HEK293T (cell line): ENCODE measurements around the gene NUFIP2.
"Not testable (repeated sequence)": the region's sequence is repeated elsewhere in the genome, so short reads cannot be mapped to it uniquely, and the experiment has no call there.

Source experiments
- CTCF ChIA-PET: fragments of 350-600 bp; formaldehyde crosslinking; extraction: SDS; loops from one replicate; lab custom pipeline; 2021; ENCODE audit warnings: antibody characterized with exemption, inconsistent platforms; lab: Yijun Ruan, JAX
- POLR2A ChIA-PET: fragments of 350-600 bp; formaldehyde crosslinking; extraction: SDS; loops from one replicate; lab custom pipeline; 2020; ENCODE audit warnings: antibody characterized with exemption, inconsistent platforms; lab: Yijun Ruan, JAX
- DNase-seq: peaks from one replicate; pipeline ENCODE4 v3.0.0; 2012; ENCODE audit warnings: mixed read lengths; ENCODE audit errors: extremely low spot score
- ARNT ChIP-seq: fragments of 450-650 bp; IDR thresholded peaks from 2 replicates; pipeline ENCODE4 v1.6.1; 2017; ENCODE audit warnings: mild to moderate bottlenecking
- BHLHE40 ChIP-seq: fragments of 450-650 bp; IDR thresholded peaks from 2 replicates; pipeline ENCODE4 v1.6.1; 2016; ENCODE audit warnings: mild to moderate bottlenecking, moderate library complexity, borderline replicate concordance
- CTBP1 ChIP-seq: fragments of 450-650 bp; IDR thresholded peaks from 2 replicates; pipeline ENCODE4 v1.6.1; 2016; ENCODE audit warnings: borderline replicate concordance
- ELF4 ChIP-seq: fragments of 450-650 bp; IDR thresholded peaks from 2 replicates; pipeline ENCODE4 v1.6.1; 2017; ENCODE audit warnings: antibody characterized with exemption
- FOXA1 ChIP-seq: fragments of 450-650 bp; IDR thresholded peaks from 2 replicates; pipeline ENCODE4 v1.6.1; 2016; ENCODE audit warnings: mild to moderate bottlenecking
- FOXK2 ChIP-seq: fragments of 450-650 bp; IDR thresholded peaks from 2 replicates; pipeline ENCODE4 v1.6.1; 2016; ENCODE audit warnings: mild to moderate bottlenecking
- FOXM1 ChIP-seq: fragments of 450-650 bp; IDR thresholded peaks from 2 replicates; pipeline ENCODE4 v1.6.1; 2017; ENCODE audit warnings: mild to moderate bottlenecking, borderline replicate concordance
- HDGF ChIP-seq: fragments of 450-650 bp; IDR thresholded peaks from 2 replicates; pipeline ENCODE4 v1.6.1; 2017; ENCODE audit warnings: antibody characterized with exemption, borderline replicate concordance
- L3MBTL2 ChIP-seq: fragments of 450-650 bp; conservative IDR thresholded peaks from 2 replicates; pipeline ENCODE4 v1.6.1; 2016; ENCODE audit warnings: mild to moderate bottlenecking
- LEF1 ChIP-seq: fragments of 450-650 bp; IDR thresholded peaks from 2 replicates; pipeline ENCODE4 v1.6.1; 2017; ENCODE audit warnings: mild to moderate bottlenecking, borderline replicate concordance
- NFRKB ChIP-seq: fragments of 450-650 bp; IDR thresholded peaks from 2 replicates; pipeline ENCODE4 v1.6.1; 2016; ENCODE audit warnings: mild to moderate bottlenecking, moderate library complexity
- SP1 ChIP-seq: fragments of 450-650 bp; IDR thresholded peaks from 2 replicates; pipeline ENCODE4 v1.6.1; 2017
- SUZ12 ChIP-seq: fragments of 450-650 bp; IDR thresholded peaks from 2 replicates; pipeline ENCODE4 v1.6.1; 2016; ENCODE audit warnings: mild to moderate bottlenecking
- TARDBP ChIP-seq: fragments of 450-650 bp; IDR thresholded peaks from 2 replicates; pipeline ENCODE4 v1.6.1; 2016
- ZNF384 ChIP-seq: fragments of 450-650 bp; IDR thresholded peaks from 2 replicates; pipeline ENCODE4 v1.6.1; 2016
- TF ChIP-seq, protein P1 (sequence below): fragments of 450-650 bp; IDR thresholded peaks from 2 replicates; pipeline ENCODE4 v1.6.1; 2016

The NUFIP2 gene

DNA sequence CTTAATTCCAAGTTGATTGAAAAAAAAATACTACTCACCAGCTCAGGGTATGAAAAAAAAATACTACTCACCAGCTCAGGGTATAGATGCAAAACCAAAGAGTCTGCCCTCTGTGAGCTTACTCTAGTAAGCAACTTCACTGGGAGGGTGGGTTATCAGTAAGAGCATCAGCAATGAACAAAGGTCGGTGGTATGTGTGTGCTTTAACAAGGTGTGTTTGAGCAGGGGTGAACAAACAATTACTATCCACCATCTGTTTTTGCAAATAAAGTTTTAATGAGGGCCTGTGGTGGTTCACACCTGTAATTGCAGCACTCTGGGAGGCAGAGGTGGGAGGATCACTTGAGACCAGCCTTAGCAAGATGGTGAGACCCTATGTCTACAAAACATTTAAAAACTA, 20.0 kb downstream of the NUFIP2 start:
- DNase-seq: no peak
- no peak for TF ChIP-seq SP1
- no peak for TF ChIP-seq ZNF384
- no peak for TF ChIP-seq L3MBTL2
- TF ChIP-seq CTBP1: no peak
- CTCF ChIA-PET: interaction anchor here (0.7 to 1.3 kb wide), 4 partner anchors 10 to 157 kb away, joined by 4 to 7 read pairs (median 4); no protein-coding TSS in a partner anchor
- POLR2A ChIA-PET: interaction anchor here (1.3 kb wide), 1 partner anchor 20 kb away, joined by 4 read pairs; the partner anchor contains the start of gene NUFIP2

DNA sequence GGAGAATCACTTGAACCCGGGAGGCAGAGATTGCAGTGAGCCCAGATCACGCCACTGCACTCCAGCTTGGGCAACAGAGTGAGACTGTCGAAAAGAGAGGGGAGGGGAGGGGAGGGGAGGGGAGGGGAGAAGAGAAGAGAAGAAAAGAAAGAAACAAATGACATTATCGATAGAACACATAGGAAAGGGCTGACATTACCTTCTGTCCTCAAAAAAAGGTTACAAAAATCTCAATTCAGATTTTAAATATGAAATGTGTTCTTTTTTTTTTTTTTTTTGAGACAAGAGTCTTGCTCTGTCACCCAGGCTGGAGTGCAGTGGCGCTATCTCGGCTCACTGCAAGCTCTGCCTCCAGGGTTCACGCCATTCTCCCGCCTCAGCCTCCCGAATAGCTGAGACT, 22.0 kb downstream of the NUFIP2 start:
- DNase-seq, CTCF ChIA-PET, POLR2A ChIA-PET: not testable (repeated sequence)

DNA sequence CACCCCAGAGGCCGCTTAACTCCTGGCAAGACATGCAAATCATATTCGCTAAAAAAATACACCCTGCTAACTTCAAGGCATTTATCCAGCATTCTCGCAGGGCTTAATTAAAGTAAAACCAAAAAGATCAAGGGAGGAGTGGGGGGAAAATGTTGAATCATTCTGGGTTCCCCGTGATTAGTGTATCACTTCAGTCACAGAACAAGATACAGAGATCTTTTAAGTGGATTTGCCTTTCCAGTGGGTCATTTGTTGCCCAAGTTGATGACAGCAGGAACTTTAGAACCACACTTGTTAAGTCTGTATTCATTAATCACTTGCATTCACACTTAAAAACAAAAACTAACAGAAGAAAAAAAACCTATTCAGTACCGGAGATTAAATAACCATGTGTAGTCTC, 30.0 kb downstream of the NUFIP2 start:
- TF ChIP-seq HDGF (no peak), ELF4 (no peak), ZNF384 (no peak), FOXA1 (no peak), L3MBTL2 (no peak), TARDBP (no peak), FOXK2 (no peak), CTBP1 (no peak), FOXM1 (no peak), ARNT (no peak), LEF1 (no peak), BHLHE40 (no peak), NFRKB (no peak)
- TF ChIP-seq, protein P1, sequence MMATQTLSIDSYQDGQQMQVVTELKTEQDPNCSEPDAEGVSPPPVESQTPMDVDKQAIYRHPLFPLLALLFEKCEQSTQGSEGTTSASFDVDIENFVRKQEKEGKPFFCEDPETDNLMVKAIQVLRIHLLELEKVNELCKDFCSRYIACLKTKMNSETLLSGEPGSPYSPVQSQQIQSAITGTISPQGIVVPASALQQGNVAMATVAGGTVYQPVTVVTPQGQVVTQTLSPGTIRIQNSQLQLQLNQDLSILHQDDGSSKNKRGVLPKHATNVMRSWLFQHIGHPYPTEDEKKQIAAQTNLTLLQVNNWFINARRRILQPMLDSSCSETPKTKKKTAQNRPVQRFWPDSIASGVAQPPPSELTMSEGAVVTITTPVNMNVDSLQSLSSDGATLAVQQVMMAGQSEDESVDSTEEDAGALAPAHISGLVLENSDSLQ: no peak
- POLR2A ChIA-PET: no interaction called here
- CTCF ChIA-PET: no interaction called here
- DNase-seq: no peak

DNA sequence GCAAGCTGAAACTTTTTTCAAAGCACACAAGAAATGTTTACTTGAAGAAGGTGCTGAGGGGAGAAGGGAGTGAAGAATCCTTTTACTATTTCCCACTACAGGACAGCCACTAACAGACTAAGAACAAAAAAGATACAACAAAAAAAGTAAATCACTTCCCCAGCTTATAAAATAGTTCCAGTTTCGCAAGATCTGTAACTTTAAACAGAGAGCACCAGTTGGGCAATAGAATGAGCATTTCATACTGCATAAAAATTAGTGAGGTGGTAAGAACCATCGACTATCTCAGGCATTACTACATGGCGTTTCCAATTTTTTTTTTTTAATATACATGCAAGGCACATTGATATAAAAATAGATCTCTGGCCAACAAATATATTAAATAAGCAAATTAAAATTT, 36.2 kb downstream of the NUFIP2 start:
- POLR2A ChIA-PET: interaction anchor here (0.6 to 1.7 kb wide), 3 partner anchors 36 to 348 kb away, joined by 3 to 9 read pairs (median 3); partner anchors contain the start of genes ABHD15 and NUFIP2
- CTCF ChIA-PET: interaction anchor here (1.3 to 1.5 kb wide), 3 partner anchors 34 to 109 kb away, joined by 3 to 6 read pairs (median 3); no protein-coding TSS in a partner anchor
- TF ChIP-seq CTBP1 (no peak), FOXK2 (no peak), LEF1 (no peak), HDGF (no peak), SP1 (no peak), TARDBP (no peak), NFRKB (no peak), L3MBTL2 (no peak), SUZ12 (no peak), ZNF384 (no peak), ELF4 (no peak), FOXA1 (no peak), ARNT (no peak)
- TF ChIP-seq, protein P1: no peak
- DNase-seq: no peak

DNA sequence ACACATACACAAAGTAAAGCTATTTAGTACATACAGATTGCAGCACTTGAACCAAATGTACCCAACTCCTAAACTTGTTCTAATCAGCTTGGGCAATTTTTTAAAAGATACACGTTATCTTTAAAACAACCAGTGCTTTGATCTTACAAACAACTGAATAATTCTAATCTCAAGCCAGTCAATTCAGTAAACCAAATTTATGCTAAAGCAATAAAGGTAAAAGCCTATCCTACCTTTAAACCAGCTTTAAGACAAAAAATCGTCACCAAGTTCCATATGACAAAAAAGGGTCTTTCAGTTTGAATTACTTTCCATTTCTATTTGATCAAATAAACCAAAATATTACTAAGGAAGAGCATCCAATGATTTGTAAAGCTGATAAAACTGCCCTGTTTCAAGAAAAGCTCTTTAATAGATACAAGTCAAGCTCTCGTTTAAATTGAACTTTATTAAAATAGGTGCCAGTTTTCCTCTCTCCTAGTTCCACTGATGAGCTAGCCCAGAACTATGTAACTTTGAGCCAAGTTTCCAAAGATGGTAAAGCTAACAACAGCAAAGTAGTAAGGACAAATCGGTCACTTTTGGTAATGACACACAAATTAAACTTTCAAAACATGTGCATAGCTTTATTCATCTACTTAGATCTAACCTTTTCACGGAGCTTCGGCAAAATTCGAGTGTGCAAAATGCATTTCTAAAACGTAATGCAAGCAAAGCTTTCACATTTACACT, 37.0 kb downstream of the NUFIP2 start:
- DNase-seq: no peak
- POLR2A ChIA-PET: interaction anchor here (0.6 to 1.7 kb wide), 4 partner anchors 37 to 613 kb away, joined by 3 to 9 read pairs (median 3); partner anchors contain the start of genes ABHD15 and NUFIP2
- TF ChIP-seq, protein P1: no peak
- no peak for TF ChIP-seq ELF4
- CTCF ChIA-PET: interaction anchor here (0.6 to 1.5 kb wide), 7 partner anchors 16 to 558 kb away, joined by 3 to 6 read pairs (median 4); no protein-coding TSS in a partner anchor

DNA sequence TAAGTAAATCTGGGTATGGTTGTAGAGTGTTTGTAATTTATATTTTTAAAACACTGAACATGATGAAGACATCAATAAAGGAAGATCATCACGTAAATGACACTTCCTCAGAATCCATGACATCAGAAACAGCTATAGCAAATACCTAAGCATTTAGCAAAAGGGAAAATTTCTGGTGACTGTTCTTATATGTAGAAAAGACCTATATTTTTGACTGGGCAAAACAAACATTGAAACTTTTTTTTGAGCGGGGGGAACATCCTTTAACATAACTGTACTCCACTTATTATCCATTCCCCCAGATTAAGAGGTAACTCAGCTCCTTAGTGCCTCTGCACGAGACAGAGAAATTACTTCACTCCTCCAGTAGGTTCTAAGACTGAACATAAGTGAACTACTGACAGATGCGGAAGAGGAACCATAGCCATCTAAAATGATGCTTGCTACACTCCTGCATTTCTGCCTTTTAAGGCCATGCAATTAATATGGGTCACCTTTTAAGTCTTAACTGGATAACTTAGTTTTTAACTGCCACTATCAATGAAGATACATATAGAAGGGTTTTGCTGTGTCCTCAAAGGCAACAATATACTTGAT, 37.9 kb downstream of the NUFIP2 start:
- ChIA-PET POLR2A (interaction anchor here (1.7 kb wide), 1 partner anchor 38 kb away, joined by 9 read pairs; the partner anchor contains the start of gene NUFIP2), CTCF (interaction anchor here (0.7 to 1.2 kb wide), 4 partner anchors 15 to 559 kb away, joined by 3 to 4 read pairs (median 4); partner anchors contain the start of gene MYO18A)
- no peak for DNase-seq
- no peak for TF ChIP-seq CTBP1
- TF ChIP-seq TARDBP: no peak
- TF ChIP-seq HDGF: no peak

DNA sequence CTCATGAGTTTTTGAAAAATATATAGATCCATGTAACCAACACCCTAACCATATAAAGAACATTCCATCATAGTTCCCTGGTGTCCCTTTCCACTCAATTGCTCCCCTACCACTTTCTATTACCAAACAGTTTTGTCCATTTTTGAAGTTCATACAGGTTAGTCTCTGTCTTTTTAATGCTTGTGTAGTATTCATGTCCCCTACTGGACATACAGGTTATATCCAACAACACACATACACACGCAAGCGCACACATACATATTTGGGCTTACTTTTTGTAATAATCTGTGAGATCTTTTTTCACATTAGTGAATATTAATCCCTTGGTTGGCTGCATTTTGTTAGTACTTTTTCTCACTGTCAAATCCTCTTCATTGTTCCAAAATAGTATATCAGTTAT, 40.9 kb downstream of the NUFIP2 start:
- POLR2A ChIA-PET: no interaction called here
- CTCF ChIA-PET: no interaction called here
- TF ChIP-seq HDGF: no peak
- no peak for TF ChIP-seq BHLHE40
- no peak for TF ChIP-seq ZNF384
- TF ChIP-seq SUZ12: no peak
- no peak for TF ChIP-seq ELF4
- no peak for TF ChIP-seq SP1
- no peak for TF ChIP-seq CTBP1
- no peak for TF ChIP-seq TARDBP
- TF ChIP-seq FOXK2: no peak
- no peak for TF ChIP-seq FOXA1
- TF ChIP-seq, protein P1: no peak
- no peak for TF ChIP-seq L3MBTL2
- TF ChIP-seq FOXM1: no peak
- TF ChIP-seq LEF1: no peak
- no peak for TF ChIP-seq NFRKB
- TF ChIP-seq ARNT: no peak
- no peak for DNase-seq
